ENCODE data around the gene PRKCH. TPM values are rescaled to one million over a fixed set of nuclear protein-coding genes. Genes with fewer than 3 reads are reported as not detected.

The PRKCH gene
- total and polyA plus RNA-seq, 9 of the 15 experiments (the other 6 are each of a cell fraction or from before 2014, with no cell fraction given): 0.61 to 4.4 (median 4.0) TPM

GRCh38 chr14:61279082-61279481, 42.3 kb upstream of the PRKCH start:
- no TSS peak for BruUV-seq (replicated peaks)
- no peak overlapping the region for H3K9ac ChIP-seq (ENCODE audit: insufficient read depth in 1 of 2, low read depth in 2 of 2, low read length in 2 of 2)
- no peak for DNase-seq (ENCODE audit: extremely low read depth in 1 of 4, low spot score in 3 of 4)
- POLR2A ChIA-PET: no interaction called here
- H3K4me1 ChIP-seq (replicated peaks in 1 of 2; ENCODE audit: control insufficient read depth in 2 of 2, insufficient read depth in 2 of 2, low read length in 2 of 2): no peaks in the 10 kb centered on the region
- H4K20me1 ChIP-seq (replicated peaks; ENCODE audit: control insufficient read depth, insufficient read depth, low read length): no peaks in the 10 kb centered on the region
- intact Hi-C loops (cut with micrococcal nuclease): no loop called here
- CTCF ChIA-PET (ENCODE audit: low intra/inter-chr PET ratio): no interaction called here
- H3K4me2 ChIP-seq (ENCODE audit: insufficient read depth, low read length): no peak overlapping the region
- no peaks in the 10 kb centered on the region for H3K79me2 ChIP-seq (ENCODE audit: control insufficient read depth, insufficient read depth, low read length)
- no peak overlapping the region for H3K4me3 ChIP-seq
- in situ Hi-C loops (cut with MboI): loop anchor here (25.0 kb wide), 1 partner anchor 833 kb away; no protein-coding TSS in a partner anchor
- H3K36me3 ChIP-seq (ENCODE audit: control insufficient read depth, insufficient read depth, low read length): no peaks in the 10 kb centered on the region
- H2AFZ ChIP-seq (ENCODE audit: low read depth, low read length): no peak overlapping the region
- H3K27me3 ChIP-seq (ENCODE audit: control insufficient read depth in 2 of 2, insufficient read depth in 2 of 2, low read length in 2 of 2): no peaks in the 10 kb centered on the region
- no peaks in the 10 kb centered on the region for H3K9me3 ChIP-seq (replicated peaks; ENCODE audit: control insufficient read depth, insufficient read depth, low read depth, low read length)
- no peak for ATAC-seq
- FAIRE-seq: no peak
- WGBS (ENCODE audit: insufficient coverage, low coverage, missing lambda C conversion rate): 4% methylated on average over 5 of the region's 5 CpGs
- no peaks in the 10 kb centered on the region for H3K9me1 ChIP-seq (ENCODE audit: control insufficient read depth, insufficient read depth, low read length)
- no peak overlapping the region for H3K27ac ChIP-seq (ENCODE audit: extremely low read depth, low read depth, low read length)
- TF ChIP-seq EHMT2 (IDR thresholded peaks at IDR 0.05) (no peak), MTA2 (IDR thresholded peaks at IDR 0.05; ENCODE audit: low read depth) (no peak), ATF2 (CRISPR knock-in tag; IDR thresholded peaks at IDR 0.05) (no peak), SMC3 (conservative IDR thresholded peaks at IDR 0.05; ENCODE audit: insufficient read depth, low read depth, low read length) (no peak), DEAF1 (CRISPR knock-in tag; IDR thresholded peaks at IDR 0.05) (no peak), LARP7 (IDR thresholded peaks at IDR 0.05) (no peak), KDM1A (IDR thresholded peaks at IDR 0.05) (no peak), MYBL2 (IDR thresholded peaks at IDR 0.05; ENCODE audit: low read depth) (no peak), MYBL2 (CRISPR knock-in tag; IDR thresholded peaks at IDR 0.05; ENCODE audit: borderline replicate concordance) (no peak), KHSRP (IDR thresholded peaks at IDR 0.05) (no peak), ZNF23 (CRISPR knock-in tag; IDR thresholded peaks at IDR 0.05) (no peak), JUNB (CRISPR knock-in tag; conservative IDR thresholded peaks at IDR 0.05) (no peak), TCF3 (CRISPR knock-in tag; IDR thresholded peaks at IDR 0.05) (no peak), DMBX1 (CRISPR knock-in tag; IDR thresholded peaks at IDR 0.05; ENCODE audit: borderline replicate concordance) (no peak)
